Activated CD4-positive, alpha-beta memory T cell treated with anti-CD3 and anti-CD28 coated beads for 36 hours (primary cell): ENCODE results near the gene RANGRF. TPM values are rescaled to one million over a fixed set of nuclear protein-coding genes. Genes with fewer than 3 reads are reported as not detected.
A peak's percentile ranks its signal among the peaks of the same experiment; 100 is the strongest.

Experiments
- CTCF ChIA-PET: fragments of 350-600 bp; sonication (Branson Sonifier 250); formaldehyde crosslinking; loops from one replicate; lab custom pipeline; 2021; ENCODE audit warnings: antibody characterized with exemption, inconsistent platforms; lab: Charles Lee
- POLR2A ChIA-PET: fragments of 350-600 bp; sonication (Branson Sonifier 250); formaldehyde crosslinking; loops from one replicate; lab custom pipeline; 2021; ENCODE audit warnings: antibody characterized with exemption; lab: Charles Lee
- DNase-seq: peaks from one replicate; pipeline ENCODE4 v3.0.0-alpha.2; 2020
- H3K27ac Mint-ChIP-seq: one replicate; pipeline ENCODE4 v1.8.0; 2021; ENCODE audit warnings: mixed read lengths
- H3K27me3 Mint-ChIP-seq: one replicate; pipeline ENCODE4 v1.8.0; 2021; ENCODE audit warnings: mixed read lengths
- H3K36me3 Mint-ChIP-seq: one replicate; pipeline ENCODE4 v1.8.0; 2021; ENCODE audit warnings: mixed read lengths
- H3K4me1 Mint-ChIP-seq: one replicate; pipeline ENCODE4 v1.8.0; 2021; ENCODE audit warnings: low read depth, mixed read lengths
- H3K4me3 Mint-ChIP-seq: one replicate; pipeline ENCODE4 v1.8.0; 2021; ENCODE audit warnings: mild to moderate bottlenecking, mixed read lengths
- H3K9me3 Mint-ChIP-seq: one replicate; pipeline ENCODE4 v1.8.0; 2021; ENCODE audit warnings: mixed read lengths
- intact Hi-C: fragments of 100-400 bp; cut with micrococcal nuclease; formaldehyde crosslinking; loops from one replicate; pipeline ENCODE4 v1.15.1; 2023
- total RNA-seq, 2 experiments: library from RNA; stranded (reverse); gene quantifications; one replicate each; pipeline ENCODE4 v1.2.3, GENCODE V29; 2021

RANGRF gene
- total RNA-seq, 2 experiments from 2014 or later, result 41.7 to 45.5 TPM

DNA sequence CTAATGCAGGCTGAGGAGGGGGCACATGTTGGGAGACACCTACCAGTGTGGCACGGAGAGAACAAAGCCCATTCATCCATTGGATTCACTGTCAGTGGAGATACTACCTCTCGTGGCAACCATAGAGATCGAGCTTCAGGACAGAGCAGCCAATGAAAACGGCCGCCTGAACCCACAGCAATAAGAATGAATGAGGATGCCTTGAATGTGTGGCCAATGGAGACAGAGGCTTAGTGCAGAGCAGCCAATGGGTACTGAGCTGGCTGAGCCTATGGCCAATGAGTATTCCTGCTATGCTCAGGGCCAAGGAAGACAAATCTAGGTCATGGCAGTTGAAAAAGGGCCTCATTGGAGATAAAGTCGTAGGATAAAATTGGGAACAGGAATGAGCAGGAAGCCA, 32.5 kb downstream of the RANGRF start:
- H3K9me3 Mint-ChIP-seq, result no peaks in the 10 kb centered on the region
- peaks cover 22% of the 10 kb centered on the region for H3K27me3 Mint-ChIP-seq
- no peak for DNase-seq
- intact Hi-C loops, result no loop called here
- POLR2A ChIA-PET, result no interaction called here
- no peaks in the 10 kb centered on the region for H3K36me3 Mint-ChIP-seq
- no peak overlapping the region for H3K27ac Mint-ChIP-seq
- H3K4me3 Mint-ChIP-seq, result no peak overlapping the region
- CTCF ChIA-PET, result no interaction called here
- H3K4me1 Mint-ChIP-seq, result peaks cover 3% of the 10 kb centered on the region

DNA sequence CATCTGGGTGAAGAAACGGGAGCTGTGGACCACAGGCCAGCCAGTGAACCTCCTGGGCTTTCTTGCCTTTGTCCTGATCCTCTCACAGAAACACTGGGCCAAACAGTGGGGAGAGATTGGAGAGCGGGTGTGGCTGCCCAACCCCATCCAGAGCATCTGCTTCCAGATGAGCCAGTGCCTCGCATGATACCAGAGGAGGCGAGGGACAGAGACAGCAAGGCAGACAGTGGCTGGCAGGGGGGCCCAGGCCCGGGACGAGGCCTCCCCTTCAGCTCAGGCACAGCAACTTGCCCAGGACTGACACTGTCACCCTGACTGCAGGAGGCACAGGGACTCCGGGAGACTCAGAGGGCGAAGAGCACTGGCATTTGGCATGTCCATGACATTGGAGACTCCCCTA, 33.6 kb downstream of the RANGRF start:
- POLR2A ChIA-PET, result no interaction called here
- Mint-ChIP-seq H3K9me3 (no peaks in the 10 kb centered on the region), H3K36me3 (no peaks in the 10 kb centered on the region), H3K4me3 (no peak overlapping the region), H3K4me1 (peaks cover 11% of the 10 kb centered on the region), H3K27ac (no peak overlapping the region), H3K27me3 (peaks cover 29% of the 10 kb centered on the region)
- intact Hi-C loops, result no loop called here
- DNase-seq, result no peak
- CTCF ChIA-PET, result no interaction called here

DNA sequence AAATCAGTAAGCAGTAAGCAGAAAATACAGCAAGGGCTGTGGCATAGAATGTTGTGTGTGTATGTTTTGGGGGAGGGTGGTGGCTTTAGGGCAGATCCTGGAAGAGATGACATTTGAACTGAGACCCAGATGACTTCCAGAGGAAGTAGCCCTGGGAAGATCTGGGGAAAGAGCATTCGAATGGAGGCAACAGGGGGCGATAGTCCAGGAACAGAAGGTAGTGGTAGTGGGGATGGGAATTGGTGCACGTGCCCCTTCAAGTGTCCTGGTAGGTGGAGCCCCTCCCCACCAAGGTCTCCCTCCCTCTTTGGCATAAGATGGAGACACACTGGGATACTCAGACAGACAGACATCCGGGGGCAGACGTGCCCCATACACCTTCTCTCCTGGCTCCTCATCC, 35.7 kb downstream of the RANGRF start:
- CTCF ChIA-PET, result no interaction called here
- POLR2A ChIA-PET, result no interaction called here
- Mint-ChIP-seq H3K9me3 (no peaks in the 10 kb centered on the region), H3K36me3 (no peaks in the 10 kb centered on the region), H3K4me1 (peaks cover 14% of the 10 kb centered on the region), H3K27ac (no peak overlapping the region), H3K27me3 (peaks cover 42% of the 10 kb centered on the region), H3K4me3 (no peak overlapping the region)
- no peak for DNase-seq
- intact Hi-C loops, result no loop called here

DNA sequence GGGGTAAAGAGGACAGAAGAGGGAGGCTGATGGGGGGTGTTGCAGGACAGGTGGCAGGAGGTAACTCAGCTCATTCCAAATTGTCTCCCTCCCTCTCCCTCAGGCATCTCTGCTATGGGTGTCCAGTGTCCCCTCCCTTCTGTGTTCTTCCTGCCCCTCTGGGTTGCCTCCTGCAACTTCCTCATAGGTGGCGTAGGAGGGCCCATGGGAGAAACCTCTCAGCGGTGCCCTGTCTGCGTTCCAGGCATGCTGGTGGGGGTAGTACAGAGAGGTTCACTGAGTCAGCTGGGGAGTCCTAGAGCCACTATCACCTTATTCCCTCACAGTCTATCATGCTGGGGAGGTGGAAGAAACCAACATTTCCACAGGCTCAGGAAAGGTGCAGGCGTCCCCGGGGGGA, 36.5 kb downstream of the RANGRF start:
- H3K27me3 Mint-ChIP-seq, result peaks cover 42% of the 10 kb centered on the region
- POLR2A ChIA-PET, result no interaction called here
- CTCF ChIA-PET, result interaction anchor here (0.7 kb wide), 1 partner anchor 102 kb away, joined by 3 read pairs; no protein-coding TSS in a partner anchor
- H3K4me3 Mint-ChIP-seq, result no peak overlapping the region
- intact Hi-C loops, result no loop called here
- H3K4me1 Mint-ChIP-seq, result peaks cover 14% of the 10 kb centered on the region
- H3K36me3 Mint-ChIP-seq, result no peaks in the 10 kb centered on the region
- H3K9me3 Mint-ChIP-seq, result no peaks in the 10 kb centered on the region
- DNase-seq, result no peak
- no peak overlapping the region for H3K27ac Mint-ChIP-seq

DNA sequence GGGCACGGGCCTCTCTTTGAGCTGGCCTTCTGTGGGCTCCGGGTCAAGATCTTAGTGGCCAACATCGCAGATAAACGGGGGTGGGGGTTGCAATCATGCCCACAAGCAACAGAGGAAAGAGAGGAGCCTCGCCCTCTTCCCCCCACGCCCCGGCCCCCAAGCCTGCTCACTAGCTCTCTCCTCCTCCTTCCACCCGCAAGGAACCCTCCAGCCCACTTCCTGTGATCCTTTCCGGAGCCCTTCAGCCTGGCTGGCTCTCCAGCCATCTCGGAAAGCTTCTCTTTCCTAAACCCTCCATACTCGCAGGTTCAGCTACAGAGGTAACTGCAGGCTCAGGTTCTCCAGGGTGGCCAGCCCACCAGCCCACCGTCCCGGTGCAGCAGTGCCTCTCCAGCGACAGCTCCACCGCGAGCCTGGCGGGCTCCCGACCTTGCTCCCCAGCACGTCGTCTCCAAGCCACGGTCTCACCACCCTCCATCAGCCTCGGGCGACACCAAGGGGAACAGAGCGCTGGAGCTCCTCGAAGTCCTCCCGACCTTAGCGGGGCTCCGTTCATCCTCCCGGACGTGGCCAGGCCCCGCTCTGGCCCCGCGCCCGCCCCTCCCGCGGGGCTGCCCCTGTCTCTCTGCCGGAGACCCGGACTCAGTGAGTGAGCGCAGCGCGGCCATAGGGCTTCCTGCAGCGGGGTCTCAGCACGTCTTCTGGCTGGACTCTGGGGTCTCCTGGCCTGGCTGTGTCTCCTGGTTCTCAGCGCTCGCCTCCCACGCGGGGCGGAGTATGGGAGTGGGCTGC, 38.2 kb downstream of the RANGRF start:
- intact Hi-C loops, result no loop called here
- H3K4me3 Mint-ChIP-seq, result peak overlapping the region; percentile 61
- H3K4me1 Mint-ChIP-seq, result peaks cover 14% of the 10 kb centered on the region
- peak; percentile 38 for DNase-seq
- H3K36me3 Mint-ChIP-seq, result no peaks in the 10 kb centered on the region
- ChIA-PET CTCF (interaction anchor here (0.6 to 1.2 kb wide), 3 partner anchors 26 to 503 kb away, joined by 3 to 6 read pairs (median 4); no protein-coding TSS in a partner anchor), POLR2A (interaction anchor here (0.6 to 0.8 kb wide), 3 partner anchors 78 to 153 kb away, joined by 3 to 4 read pairs (median 3); partner anchors contain the start of gene PFAS)
- no peaks in the 10 kb centered on the region for H3K9me3 Mint-ChIP-seq
- H3K27me3 Mint-ChIP-seq, result peaks cover 42% of the 10 kb centered on the region
- H3K27ac Mint-ChIP-seq, result no peak overlapping the region

DNA sequence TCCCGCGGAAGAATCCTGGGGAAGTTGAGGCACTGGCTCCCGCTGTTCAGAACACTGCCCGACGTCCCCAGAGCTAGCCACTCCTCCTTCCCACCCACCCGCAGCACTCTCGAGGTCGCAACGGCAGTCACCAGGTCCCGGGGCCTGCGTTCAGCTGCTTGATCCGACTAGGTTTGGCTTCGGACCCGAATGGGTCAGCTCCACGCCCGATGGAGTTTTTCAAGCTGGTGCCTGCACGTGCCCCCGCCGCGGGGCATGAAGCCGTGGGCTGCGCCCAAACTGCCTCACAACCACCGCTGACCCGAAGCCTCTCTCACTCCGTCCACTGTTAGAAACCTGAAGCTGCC, 38.8 kb downstream of the RANGRF start:
- peaks cover 42% of the 10 kb centered on the region for H3K27me3 Mint-ChIP-seq
- no peaks in the 10 kb centered on the region for H3K36me3 Mint-ChIP-seq
- POLR2A ChIA-PET, result no interaction called here
- H3K9me3 Mint-ChIP-seq, result no peaks in the 10 kb centered on the region
- peaks cover 14% of the 10 kb centered on the region for H3K4me1 Mint-ChIP-seq
- H3K27ac Mint-ChIP-seq, result no peak overlapping the region
- CTCF ChIA-PET, result interaction anchor here (0.9 to 1.0 kb wide), 2 partner anchors 48 to 83 kb away, joined by 3 to 4 read pairs; no protein-coding TSS in a partner anchor
- DNase-seq, result no peak
- peak overlapping the region; percentile 61 for H3K4me3 Mint-ChIP-seq
- intact Hi-C loops, result no loop called here

DNA sequence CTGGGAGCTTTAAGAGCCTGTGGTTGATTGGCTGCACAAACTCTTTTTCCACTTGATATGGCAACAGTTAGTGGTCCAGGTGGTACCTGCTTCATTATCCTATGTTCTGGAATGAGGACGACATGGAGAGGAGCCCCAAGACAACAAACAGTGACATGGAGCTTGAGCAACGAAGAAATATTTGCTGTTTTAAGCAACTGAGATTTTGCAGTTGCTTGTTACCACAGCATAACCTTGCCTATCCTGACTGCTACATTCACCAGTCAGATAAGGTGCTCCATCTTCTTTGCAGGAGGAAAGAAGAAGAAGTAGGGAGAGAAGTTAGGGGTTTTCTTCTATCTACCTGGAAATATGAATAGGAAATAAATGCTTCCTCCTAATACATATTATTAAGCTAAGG, 43.7 kb downstream of the RANGRF start:
- peaks cover 3% of the 10 kb centered on the region for H3K4me1 Mint-ChIP-seq
- peaks cover 14% of the 10 kb centered on the region for H3K27me3 Mint-ChIP-seq
- H3K9me3 Mint-ChIP-seq, result no peaks in the 10 kb centered on the region

DNA sequence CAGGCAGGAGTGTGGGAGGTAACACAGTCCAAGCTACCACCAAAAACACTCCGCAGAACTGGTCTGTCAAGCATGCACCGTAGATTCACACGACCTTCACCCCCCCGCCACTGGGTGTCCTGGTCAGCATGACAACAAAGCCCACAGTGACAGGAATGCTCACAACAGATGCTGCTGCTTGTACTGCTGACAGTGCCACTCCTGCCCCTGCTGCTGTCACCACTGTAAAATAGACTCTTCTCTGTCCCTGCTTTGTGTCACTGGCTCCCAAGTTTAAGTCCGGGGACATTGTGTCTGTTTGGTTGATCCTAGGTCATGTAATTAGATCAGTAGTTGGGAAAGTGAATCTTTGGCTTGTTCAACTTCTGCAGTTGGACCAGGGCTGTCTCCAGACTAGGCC, 44.2 kb downstream of the RANGRF start:
- Mint-ChIP-seq H3K4me3 (no peak overlapping the region), H3K4me1 (peaks cover 1% of the 10 kb centered on the region), H3K36me3 (no peaks in the 10 kb centered on the region), H3K9me3 (no peaks in the 10 kb centered on the region), H3K27me3 (peaks cover 8% of the 10 kb centered on the region), H3K27ac (no peak overlapping the region)
- ChIA-PET CTCF (no interaction called here), POLR2A (no interaction called here)
- intact Hi-C loops, result no loop called here
- DNase-seq, result no peak

More for the DNA sequence above, 43.7 kb downstream of the RANGRF start:
- intact Hi-C loops, result no loop called here
- Mint-ChIP-seq H3K4me3 (no peak overlapping the region), H3K36me3 (no peaks in the 10 kb centered on the region), H3K27ac (no peak overlapping the region)
- no peak for DNase-seq
- ChIA-PET POLR2A (no interaction called here), CTCF (no interaction called here)

DNA sequence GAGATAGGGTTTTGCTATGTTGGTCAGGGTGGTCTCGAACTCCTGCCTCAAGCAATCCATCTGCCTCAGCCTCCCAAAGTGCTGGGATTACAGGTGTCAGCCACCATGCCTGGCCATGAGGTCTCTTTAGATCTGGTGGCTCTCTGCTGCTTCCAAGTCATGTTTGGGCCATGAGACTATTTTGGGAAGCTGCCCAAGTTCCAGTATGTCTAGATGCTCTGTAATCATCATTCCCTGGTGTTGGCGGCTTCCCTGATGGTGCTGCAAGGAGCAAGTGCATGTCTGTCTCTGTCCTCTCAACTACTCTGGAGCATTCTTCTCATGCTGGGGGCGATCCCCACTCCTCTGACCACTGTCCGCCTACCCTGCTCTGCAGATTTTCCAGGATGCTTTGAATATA, 44.8 kb downstream of the RANGRF start:
- Mint-ChIP-seq H3K9me3 (no peaks in the 10 kb centered on the region), H3K4me3 (no peak overlapping the region), H3K36me3 (no peaks in the 10 kb centered on the region), H3K27ac (no peak overlapping the region), H3K4me1 (peaks cover 7% of the 10 kb centered on the region), H3K27me3 (peaks cover 4% of the 10 kb centered on the region)
- intact Hi-C loops, result no loop called here
- DNase-seq, result no peak
- CTCF ChIA-PET, result no interaction called here
- POLR2A ChIA-PET, result no interaction called here

DNA sequence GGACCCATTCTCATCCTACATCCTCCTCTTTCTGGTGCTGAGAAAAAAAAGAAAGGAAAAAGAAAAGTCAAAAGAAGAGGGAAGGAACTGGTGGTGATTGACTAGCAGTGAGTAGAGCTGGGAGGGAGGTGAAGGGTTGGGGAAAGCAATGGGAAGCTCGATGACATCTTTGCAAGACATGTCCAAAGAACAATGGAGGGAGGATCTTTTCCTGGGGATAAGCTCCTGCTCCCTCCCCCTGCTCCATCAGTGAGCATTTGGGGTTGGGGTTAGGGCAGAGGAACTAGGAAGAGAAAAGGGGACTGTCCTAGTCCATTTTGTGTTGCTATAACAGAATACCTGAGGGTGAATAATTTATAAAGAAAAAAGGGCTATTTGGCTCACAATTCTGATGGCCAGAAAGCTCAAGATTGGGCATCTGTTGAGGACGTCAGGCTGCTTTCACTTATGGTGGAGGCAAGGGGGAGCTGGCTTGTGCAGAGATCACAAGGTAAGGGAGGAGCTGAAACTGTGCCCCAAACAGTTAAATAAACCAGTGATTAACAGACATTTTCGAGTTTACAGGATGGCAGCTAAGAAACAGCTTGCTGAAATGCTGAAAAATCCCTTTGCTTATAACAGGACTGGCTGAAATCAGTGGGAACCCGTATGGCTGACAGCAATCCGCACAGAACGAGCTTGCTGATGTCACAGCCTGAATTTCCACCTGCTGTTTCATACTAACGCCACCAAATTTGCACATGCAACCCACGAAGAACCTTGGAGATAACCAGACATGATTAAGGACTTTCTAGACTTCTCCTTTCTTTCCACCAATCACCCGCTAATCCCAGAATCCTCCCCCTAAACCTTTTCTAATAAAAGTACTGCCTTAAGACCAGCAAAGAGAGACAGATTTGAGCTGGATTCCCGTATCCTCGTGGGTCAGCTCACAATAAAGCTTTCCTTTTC, 49.6 kb downstream of the RANGRF start:
- Mint-ChIP-seq H3K27me3 (peaks cover 1% of the 10 kb centered on the region), H3K4me3 (no peak overlapping the region), H3K36me3 (no peaks in the 10 kb centered on the region), H3K27ac (no peak overlapping the region), H3K4me1 (peaks cover 10% of the 10 kb centered on the region), H3K9me3 (no peaks in the 10 kb centered on the region)
- CTCF ChIA-PET, result interaction anchor here (1.6 kb wide), 1 partner anchor 37 kb away, joined by 6 read pairs; no protein-coding TSS in a partner anchor
- POLR2A ChIA-PET, result interaction anchor here (0.8 kb wide), 1 partner anchor 165 kb away, joined by 3 read pairs; no protein-coding TSS in a partner anchor
- DNase-seq, result no peak
- intact Hi-C loops, result no loop called here

DNA sequence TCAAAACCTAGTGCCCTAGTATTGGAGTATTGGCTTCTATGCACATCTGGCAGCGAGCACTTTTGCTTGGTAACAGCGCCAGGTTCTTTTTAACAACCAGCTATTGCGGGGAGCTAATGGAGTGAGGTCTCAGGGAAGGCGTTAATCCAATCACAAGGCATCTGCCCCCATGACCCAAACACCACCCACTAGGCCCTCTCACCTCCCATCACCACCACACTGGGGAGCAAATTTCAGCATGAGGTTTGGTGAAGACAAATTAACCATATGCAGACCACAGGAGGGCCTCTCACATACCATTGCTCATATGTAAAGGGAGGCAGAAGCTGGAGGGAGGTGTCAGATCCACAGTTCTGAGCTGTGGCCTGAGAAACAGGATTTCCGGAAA, 50.3 kb downstream of the RANGRF start:
- no peak overlapping the region for H3K27ac Mint-ChIP-seq

DNA sequence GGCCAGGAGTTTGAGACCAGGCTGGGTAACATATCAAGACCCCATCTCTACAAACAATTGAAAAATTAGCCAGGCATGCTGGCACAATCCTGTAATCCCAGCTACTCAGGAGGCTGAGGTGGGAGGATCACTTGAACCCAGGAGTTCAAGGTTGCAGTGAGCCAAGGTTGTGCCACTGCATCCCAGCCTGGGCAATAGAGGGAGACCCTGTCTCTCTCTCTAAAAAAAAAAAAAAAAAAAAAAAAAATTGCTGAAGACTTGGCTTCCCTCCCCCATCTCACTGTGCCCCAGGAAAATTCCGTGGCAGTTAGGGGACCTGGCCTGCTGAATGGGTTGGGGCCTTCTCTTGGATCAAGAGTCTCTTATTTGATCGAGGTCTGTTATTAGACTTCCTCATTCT, 51.1 kb downstream of the RANGRF start, which contains the start of gene ODF4:
ODF4 (plus strand) TSS at position 301 of the 400 bp plus-strand sequence. CDS start 212 bp downstream, outside the sequence.
- DNase-seq, result no peak
- Mint-ChIP-seq H3K4me1 (peaks cover 10% of the 10 kb centered on the region), H3K27ac (no peak within 1 kb of the TSS), H3K36me3 (no peaks in the 10 kb centered on the region), H3K27me3 (peaks cover 1% of the 10 kb centered on the region), H3K9me3 (no peaks in the 10 kb centered on the region), H3K4me3 (no peak within 1 kb of the TSS)
- ChIA-PET CTCF (interaction anchor here (1.6 kb wide), 1 partner anchor 39 kb away, joined by 6 read pairs; no protein-coding TSS in a partner anchor), POLR2A (no interaction called here)
- intact Hi-C loops, result no loop called here

More for the DNA sequence above, 50.3 kb downstream of the RANGRF start:
- Mint-ChIP-seq H3K36me3 (no peaks in the 10 kb centered on the region), H3K4me3 (no peak overlapping the region), H3K9me3 (no peaks in the 10 kb centered on the region), H3K27me3 (peaks cover 1% of the 10 kb centered on the region), H3K4me1 (peaks cover 10% of the 10 kb centered on the region)
- DNase-seq, result no peak
- ChIA-PET POLR2A (interaction anchor here (0.8 kb wide), 1 partner anchor 166 kb away, joined by 3 read pairs; no protein-coding TSS in a partner anchor), CTCF (interaction anchor here (1.6 kb wide), 1 partner anchor 38 kb away, joined by 6 read pairs; no protein-coding TSS in a partner anchor)
- intact Hi-C loops, result no loop called here
